ENCODE results near the gene NUP210.
"Not testable (repeated sequence)": the region's sequence is repeated elsewhere in the genome, so short reads cannot be mapped to it uniquely, and the experiment has no call there.

NUP210 gene

DNA sequence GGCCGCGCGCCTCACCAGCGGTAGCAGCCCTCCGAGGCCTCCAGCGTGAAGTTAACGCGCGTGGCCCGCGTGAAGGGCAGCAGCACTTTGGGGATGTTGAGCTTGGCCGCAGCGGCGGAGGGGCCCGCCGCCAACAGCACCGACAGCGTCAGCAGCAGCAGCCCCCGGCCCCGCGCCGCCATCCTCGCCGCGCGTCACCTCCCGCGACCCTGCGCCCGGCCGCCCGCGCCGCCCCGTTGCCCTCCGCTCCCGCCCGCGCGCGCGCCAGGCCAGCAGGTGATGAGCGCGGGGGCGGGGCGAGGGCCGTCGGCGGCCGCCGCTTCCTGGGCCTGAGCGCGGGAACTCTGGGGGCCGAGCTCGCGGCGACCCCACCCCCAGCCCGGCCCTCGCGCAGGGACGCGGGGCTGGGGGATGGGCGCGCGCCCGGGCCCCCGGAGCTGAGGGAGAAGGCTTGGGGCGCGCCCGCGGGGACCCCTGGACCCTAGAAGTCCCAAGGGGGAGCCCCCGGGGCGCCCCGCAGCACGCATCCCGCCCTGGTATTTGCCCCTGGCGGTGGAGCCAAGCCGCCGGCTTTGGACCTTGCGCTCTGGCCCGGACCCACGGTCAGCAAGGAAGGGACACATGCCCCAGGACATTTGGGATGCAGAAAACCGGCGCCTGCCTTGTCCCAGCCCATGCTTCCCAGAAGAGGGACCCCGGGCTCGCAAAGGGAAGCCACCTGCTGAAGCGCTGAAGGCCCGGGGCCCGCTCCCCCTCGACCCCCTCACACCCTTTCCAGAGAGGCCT is at the start of gene NUP210:
NUP210 (minus strand) TSS at position 278 of the 786 bp plus-strand sequence; CDS start at position 182, 96 bp downstream.
- DNase-seq, result peak; percentile 88

DNA sequence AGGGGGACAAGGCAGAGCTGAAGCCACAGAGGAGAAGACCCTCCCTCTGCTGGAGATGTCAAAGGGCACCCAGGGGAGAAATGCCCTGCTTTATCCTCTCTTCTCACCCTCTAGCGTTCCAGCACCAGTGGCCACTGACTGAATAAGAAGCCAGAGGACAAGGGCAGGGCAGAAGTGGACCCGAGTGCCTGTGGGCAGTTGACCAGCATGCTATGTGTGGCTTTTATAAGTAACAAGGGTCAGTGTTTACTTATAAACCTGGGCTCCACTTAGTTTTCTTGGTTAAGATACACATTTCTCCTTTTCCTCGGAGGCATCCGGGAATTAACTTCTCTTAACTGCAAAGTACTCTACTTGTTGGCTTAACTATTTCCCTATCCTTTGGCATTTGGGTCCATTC is 46.7 kb upstream of the NUP210 start:
- DNase-seq, result no peak

GRCh38 chr3:13465236-13465873 is 45.2 kb upstream of the NUP210 start:
- no peak for DNase-seq

GRCh38 chr3:13463618-13464400 is 43.7 kb upstream of the NUP210 start:
- DNase-seq, result no peak

DNA sequence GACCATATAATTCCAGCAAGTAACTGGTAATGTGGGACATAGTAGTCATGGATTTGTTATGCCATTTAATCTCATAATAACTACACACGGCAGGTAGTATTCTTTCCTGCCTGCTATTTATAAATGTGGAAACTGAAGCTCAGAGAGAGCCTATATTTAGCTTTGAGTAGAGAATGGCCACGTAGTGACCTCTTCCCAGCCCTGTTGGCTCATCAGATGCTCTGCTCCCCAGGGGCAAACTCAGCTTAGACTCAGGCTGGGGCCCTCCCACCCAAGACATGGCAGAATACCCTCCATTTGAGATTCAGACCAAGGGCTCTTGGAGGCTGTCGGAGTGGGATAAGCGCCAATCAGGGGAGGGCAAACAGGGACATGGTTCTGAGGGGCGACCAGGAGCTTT is 42.7 kb upstream of the NUP210 start:
- no peak for DNase-seq

DNA sequence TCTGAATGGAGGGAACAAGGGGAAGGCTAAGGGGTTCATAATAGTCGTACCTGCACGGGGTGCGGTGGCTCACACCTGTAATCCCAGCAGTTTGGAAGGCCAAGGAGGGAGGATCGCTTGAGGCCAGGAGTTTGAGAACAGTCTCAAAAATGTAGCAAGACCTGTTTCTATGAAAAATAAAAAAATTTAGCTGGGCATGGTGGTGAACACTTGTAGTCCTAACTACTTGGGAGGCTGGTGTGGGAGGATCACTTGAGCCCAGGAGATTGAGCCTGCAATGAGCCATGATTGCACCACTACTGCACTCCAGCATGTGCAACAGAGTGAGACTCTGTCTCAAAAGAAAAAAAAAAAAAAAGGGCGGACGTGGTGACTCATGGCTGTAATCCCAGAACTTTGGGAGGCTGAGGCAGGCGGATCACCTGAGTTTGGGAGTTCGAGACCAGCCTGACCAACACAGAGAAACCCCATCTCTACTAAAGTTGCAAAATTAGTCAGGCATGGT is 42.1 kb upstream of the NUP210 start:
- no peak for DNase-seq

DNA sequence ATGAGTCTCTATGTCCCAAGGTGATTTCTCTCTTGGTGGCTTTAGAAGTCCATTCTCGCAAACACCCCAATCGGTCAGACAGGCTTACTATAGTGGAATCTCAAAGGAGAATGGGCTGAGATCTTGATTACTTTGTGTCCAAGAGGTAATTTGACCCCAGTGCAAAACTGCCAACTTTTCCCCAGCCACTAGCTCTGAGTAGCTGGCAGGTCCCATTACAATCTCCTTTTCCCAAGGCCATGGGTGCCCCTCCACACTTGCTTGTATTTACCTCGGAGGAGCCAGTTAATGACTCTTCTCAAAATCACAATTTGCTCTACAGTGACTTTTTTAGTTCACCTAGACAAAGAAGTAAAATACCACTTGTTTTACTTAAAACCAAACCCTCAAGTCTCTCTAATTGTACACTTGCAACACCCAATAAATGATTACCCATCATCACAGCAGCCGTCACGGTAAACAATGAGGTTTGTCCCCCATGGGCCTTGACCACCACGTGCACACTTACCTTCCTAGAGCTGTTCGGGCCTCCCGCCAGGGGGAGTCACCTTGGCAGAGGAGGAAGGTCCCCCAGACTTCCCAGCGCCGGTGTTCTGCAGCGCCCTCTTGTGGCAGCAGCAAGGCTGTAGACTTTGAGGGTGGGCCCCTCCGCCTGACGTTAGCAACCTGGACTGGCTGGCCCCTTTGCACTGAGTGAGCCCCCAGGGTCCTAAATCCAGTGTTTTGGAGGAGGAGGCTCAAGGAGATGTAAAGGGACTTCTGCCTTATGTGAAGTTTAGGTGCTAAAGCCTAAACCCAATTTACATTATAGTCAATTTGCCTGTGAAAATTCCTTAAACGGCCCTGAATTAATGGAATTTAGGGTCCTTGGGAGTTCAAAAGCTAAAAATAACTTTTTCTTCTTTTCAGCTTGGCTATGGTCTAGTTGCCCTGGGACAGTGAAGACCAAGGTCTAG is 41.3 kb upstream of the NUP210 start:
- peak; percentile 88 for DNase-seq

- DNase-seq, result no peak
Measured at GRCh38 chr3:13460341-13460736, 40.2 kb upstream of the NUP210 start.

DNA sequence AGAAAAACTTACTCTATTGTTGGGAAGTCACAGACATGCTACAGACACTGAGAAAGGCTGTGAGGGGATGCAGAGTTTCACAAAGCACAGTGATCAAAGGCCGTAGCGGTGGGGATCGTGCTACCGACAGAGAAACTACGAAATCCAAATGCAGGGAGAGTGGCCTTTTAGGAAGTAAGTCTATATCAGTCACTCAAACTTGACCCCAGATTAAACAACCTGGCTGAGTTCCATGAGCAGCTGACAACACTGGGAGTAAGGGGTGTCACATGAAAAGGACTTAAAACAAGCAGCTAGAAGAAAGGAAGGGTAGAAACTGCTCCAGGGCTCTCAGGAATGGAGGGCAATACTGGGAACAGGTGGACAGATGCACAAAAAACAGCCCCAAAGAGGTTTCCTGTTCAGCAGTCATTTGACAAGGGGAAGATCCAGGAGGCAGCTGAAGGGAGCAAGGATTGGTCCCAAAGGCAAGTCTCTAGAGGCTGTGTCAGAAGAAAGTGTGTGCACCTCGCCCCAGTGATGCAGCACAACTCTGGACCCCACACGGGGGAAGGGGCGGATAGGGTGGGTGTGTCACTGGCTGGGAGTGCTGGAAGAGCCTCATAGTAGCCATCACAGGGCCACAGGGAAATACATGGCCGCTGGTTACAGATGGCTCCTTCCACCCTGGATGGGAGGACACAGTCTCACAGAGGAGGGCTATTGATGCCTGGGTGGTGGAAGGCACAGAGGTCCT is 39.7 kb upstream of the NUP210 start:
- no peak for DNase-seq

- DNase-seq, result no peak
Measured at GRCh38 chr3:13457593-13457992, 37.5 kb upstream of the NUP210 start.

DNA sequence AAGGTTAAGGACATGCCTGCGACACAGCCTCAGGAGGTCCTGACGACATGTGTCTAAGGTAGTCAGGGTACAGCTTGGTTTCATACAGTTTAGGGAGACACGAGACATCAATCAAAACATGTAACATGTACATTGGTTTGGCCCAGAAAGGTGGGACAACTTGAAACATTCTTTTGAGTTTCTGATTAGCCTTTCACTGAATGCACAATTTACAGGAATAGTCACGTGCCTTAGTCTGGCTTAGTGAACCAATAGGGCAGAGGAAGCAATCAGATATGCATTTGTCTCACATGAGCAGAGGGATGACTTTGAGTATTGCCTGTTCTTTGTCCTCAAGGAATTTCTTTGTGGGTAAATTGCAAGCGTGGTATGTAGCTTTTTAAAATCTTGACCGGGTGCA is 35.5 kb upstream of the NUP210 start:
- no peak for DNase-seq

- peak; percentile 91 for DNase-seq
Measured at GRCh38 chr3:13452490-13453335, 32.6 kb upstream of the NUP210 start.

GRCh38 chr3:13451301-13451673 is 31.2 kb upstream of the NUP210 start:
- DNase-seq, result peak; percentile 74

DNA sequence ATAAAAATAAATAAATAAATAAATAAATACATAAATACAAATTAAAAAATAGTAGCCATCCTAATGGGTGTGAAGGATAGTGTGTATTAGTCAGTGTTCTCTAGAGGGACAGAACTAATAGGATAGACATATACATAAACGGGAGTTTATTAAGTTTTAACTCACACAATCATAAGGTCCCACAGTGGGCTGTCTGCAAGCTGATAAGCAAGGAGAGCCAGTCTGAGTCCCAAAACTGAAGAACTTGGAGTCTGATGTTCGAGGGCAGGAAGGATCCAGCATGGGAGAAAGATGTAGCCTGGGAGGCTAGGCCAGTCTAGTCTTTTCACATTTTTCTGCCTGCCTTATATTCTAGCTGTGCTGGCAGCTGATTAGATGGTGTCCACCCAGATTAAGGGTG is 22.8 kb upstream of the NUP210 start:
- DNase-seq, result peak; percentile 67

GRCh38 chr3:13440204-13440817 is 20.2 kb upstream of the NUP210 start:
- DNase-seq, result no peak

GRCh38 chr3:13436213-13436612 is 16.1 kb upstream of the NUP210 start:
- not testable (repeated sequence) for DNase-seq

DNA sequence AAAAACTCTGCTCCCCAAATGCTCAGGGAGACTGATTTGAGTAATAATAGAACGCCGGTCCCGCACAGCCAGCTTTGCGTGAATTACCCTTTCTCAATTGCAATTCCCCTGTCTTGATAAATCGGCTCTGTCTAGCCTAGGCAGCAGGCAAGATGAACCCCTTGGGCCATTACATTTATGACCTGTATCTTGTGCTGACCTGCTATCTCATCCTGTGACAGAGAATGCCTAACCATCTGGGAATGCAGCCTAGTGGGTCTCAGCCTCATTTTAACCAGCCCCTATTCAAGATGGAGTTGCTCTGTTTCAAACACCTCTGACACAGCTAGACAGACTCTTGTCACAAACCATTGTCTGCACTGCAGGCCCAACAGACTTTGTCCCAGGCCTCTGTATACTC is 13.8 kb upstream of the NUP210 start:
- no peak for DNase-seq

DNA sequence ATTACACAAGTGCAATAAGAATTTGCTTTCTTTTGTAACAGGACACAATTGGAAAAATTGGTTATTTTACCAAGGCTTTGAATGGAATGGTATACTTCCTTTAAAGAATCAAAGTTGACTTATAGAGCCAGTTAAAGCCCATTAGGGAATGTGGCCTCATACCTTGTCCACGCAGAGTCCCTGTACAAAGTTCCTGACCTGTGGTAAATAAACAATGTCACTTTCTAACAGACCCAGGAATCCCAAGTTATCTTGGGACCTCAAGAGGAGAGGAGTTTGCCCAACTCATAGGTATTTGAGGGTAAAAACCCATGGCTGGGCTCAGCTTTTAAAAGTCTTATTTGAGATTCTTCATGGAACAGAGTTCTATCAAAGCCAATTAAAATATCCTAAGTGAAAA is 12.0 kb upstream of the NUP210 start:
- no peak for DNase-seq

- DNase-seq, result not testable (repeated sequence)
Measured at GRCh38 chr3:13430411-13430875, 10.3 kb upstream of the NUP210 start.

Measured in hematopoietic multipotent progenitor cell treated with erythropoietin and hydrocortisone succinate and interleukin-3 and kit ligand, for 4 days (in vitro differentiated cells).